Loucy (cell line): Measurements from ENCODE around the gene MEST.

ENCODE experiments used
- EZH2phosphoT487 ChIP-seq: fragments of 200-600 bp; IDR thresholded peaks from 2 replicates; pipeline ENCODE4 v1.6.1; 2018; ENCODE audit warnings: antibody characterized with exemption, mild to moderate bottlenecking, moderate library complexity, borderline replicate concordance
- TF ChIP-seq, protein P1 (sequence below): fragments of 200-600 bp; sonication (generic); conservative IDR thresholded peaks from 2 replicates; pipeline ENCODE4 v1.5.1; 2014; ENCODE audit warnings: mild to moderate bottlenecking, antibody characterized with exemption, low read length

DNA sequence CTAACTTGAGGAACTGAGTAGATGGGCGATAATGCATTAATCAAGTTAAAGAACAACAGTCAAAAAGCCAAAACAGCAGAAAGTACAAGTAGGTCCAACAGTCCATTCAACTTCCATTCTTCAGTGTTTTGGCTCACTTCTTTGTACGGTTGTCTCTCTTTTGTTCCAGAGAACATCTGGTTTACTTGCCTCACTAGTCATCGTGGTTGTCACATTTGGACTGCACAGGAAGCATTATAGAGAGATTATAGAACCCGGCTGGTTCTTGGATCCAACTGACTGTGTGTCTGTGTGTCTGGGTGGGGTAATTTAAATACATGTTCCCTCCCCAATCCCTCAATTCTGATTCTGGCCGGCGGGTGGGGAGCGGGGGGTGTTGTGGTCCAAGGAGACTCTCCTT is 49.3 kb upstream of the MEST start:
- TF ChIP-seq, protein P1, sequence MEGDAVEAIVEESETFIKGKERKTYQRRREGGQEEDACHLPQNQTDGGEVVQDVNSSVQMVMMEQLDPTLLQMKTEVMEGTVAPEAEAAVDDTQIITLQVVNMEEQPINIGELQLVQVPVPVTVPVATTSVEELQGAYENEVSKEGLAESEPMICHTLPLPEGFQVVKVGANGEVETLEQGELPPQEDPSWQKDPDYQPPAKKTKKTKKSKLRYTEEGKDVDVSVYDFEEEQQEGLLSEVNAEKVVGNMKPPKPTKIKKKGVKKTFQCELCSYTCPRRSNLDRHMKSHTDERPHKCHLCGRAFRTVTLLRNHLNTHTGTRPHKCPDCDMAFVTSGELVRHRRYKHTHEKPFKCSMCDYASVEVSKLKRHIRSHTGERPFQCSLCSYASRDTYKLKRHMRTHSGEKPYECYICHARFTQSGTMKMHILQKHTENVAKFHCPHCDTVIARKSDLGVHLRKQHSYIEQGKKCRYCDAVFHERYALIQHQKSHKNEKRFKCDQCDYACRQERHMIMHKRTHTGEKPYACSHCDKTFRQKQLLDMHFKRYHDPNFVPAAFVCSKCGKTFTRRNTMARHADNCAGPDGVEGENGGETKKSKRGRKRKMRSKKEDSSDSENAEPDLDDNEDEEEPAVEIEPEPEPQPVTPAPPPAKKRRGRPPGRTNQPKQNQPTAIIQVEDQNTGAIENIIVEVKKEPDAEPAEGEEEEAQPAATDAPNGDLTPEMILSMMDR, result no peak
- no peak for TF ChIP-seq EZH2phosphoT487
